Bone marrow (tissue), 2 donors: ENCODE results near the gene NR1H4.
"Not testable (repeated sequence)": the region's sequence is repeated elsewhere in the genome, so short reads cannot be mapped to it uniquely, and the experiment has no call there.

ENCODE experiments used
- DNase-seq, 2 donors: peaks; one replicate each; lab custom pipeline; 2025; lab: John Stamatoyannopoulos, UW

The NR1H4 gene

DNA sequence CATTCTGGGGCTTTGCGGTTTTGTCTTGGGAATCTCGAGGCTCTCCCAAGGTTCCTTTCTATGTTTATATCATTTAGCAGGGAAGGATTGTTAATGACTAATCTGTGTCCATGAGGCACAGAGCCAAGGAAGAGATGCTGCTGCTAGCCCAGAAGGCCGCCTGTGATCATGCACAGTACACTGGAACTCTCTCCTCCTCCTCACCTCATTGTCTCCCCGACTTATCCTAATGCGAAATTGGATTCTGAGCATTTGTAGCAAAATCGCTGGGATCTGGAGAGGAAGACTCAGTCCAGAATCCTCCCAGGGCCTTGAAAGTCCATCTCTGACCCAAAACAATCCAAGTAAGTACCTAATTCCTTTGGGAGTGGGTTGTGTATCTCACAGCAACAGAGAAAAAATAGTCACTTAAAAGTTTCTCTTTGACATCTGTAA, at the start of gene NR1H4:
Gene NR1H4, plus strand, starts transcription at position 151 of the 435 bp plus-strand sequence. CDS start 19,458 bp downstream, outside the sequence.
- DNase-seq: no peak

DNA sequence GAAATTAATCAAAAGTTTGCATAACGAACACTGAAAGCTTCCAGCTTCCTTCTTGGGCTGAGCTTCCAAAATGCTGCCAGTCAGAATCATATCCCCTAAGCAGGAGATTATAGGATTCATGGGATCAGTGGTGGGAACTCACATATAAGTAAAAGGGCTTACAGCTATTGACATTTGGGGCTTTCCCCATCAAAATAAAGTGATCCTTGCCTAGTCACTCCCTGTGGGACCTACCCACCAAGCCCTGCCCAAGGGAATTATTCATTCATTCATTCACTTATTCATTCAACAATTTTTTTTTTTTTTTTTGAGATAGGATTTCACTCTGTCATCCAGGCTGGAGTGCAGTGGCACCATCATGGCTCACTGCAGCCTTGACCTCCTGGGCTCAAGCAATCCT, 47.5 kb upstream of the NR1H4 start:
- no peak for DNase-seq

DNA sequence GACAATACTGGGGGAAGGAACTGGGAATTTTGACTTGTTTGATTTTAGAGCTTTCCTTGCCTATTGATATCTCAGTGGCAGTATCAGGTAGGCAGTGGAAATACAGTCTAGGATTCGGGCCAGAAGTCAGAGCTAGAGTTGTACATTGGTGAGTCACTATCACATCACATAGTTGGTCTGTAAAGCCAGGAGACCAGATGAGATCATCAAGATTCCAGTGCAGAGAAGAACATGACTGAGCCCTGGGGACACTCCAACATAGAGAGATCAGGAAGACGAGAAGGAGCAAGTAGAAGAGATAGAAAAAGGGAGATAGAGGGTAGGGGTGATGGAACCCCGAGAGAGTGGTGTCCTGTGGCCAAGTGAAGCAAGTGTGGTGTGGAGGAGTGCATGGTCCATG, 46.6 kb upstream of the NR1H4 start:
- DNase-seq: no peak

DNA sequence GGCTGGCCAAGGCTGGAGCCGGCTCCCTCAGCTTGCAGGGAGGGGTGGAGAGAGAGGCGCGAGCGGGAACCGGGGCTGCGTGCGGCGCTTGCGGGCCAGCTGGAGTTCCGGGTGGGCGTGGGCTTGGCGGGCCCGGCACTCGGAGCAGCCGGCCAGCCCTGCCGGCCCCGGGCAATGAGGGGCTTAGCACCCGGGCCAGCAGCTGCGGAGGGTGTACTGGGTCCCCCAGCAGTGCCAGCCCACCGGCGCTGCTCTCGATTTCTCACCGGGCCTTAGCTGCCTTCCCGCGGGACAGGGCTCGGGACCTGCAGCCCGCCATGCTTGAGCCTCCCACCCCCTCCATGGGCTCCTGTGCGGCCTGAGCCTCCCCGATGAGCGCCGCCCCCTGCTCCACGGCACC, 43.4 kb upstream of the NR1H4 start:
- not testable (repeated sequence) for DNase-seq

DNA sequence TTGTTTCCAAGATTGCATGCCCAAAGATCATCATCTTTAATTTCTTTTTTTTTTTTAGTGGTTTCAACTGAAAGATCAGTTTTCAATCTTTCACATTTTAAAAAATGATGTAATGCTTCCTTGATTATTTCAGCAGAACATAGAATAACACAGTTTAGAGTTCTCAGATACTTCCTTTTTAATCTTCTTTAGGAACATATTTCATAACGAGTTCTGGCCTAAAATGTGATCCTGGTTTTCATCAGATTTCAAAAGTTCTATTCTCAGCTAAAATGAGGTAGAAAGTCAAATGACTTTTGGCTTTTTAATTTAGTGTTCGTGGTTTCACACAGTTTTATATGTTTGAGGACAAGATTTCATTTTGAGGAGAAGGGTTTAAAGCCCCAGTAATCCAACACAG, 40.0 kb upstream of the NR1H4 start:
- DNase-seq: no peak

DNA sequence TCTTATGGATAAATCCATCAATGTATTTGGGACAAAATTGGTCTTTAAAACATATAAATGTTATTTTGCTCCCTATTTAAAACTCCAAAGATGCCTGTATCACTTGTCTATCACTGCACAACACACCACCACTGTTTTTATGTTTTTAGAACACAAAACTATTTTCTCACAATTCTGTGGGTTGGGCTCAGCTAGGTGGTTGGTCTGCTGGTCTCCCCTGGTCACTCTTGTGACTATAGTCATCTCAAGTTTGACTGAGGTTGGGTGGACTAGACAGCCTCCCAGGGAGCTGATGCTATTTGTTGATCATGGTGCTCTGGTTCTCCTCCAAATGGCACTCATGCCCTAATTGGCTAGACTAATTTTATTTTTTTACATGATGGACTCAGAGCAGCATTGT, 39.5 kb upstream of the NR1H4 start:
- DNase-seq: no peak

DNA sequence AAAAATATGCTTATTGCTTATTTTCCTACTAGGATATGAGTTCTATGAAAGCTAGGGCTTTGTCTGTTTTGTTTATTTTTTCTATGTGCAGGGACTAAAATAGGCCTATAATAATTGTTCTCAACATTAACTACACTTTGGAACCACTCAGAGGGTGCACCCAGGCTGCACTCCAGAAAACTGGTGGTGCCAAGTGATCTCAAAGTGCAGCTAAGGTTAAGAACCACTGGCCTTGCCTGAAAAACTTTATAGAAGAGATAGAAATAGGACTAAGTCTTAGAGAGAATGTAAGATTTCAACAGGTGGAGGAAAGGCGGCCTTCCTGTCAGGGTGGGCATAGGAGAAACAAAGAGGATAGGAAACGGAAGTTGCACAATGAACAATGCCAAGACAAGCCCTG, 37.7 kb upstream of the NR1H4 start:
- no peak for DNase-seq

DNA sequence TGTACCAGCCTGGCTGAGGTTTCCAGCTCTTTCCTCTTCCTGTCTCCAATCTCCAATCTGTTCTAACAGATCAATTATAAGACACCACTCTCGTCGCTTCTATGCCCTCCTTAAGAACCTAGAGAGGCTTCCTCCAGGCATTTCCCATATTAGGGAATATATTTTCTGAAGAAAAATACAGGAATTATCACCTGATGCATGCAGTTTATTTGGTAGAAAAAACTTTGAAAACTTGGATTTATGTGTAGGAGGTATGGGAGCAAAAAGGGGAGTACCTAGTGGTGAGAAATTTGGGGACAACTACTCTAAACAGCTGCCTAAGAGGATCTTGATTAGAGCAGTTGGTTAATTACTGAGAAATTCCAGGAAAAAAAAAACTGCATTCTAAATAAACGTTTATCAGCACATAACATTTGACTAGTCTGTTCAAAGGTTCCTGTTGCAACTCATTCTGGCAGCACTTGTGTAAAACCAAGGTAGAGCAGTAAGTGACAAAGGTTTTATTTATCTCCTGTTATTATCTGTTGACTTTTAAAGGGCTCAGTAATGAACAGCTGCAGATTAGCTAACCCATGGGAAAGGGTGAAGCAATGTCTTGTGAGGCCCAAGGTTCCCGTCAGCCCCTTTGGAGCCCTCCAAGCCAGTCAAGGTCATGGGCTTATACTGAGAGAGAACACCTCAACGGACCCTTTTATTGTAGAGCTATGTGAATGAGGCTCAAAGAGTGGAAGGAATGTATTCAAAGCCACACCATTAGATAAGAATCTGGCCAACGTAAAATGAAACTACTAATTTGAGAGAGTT, 36.4 kb upstream of the NR1H4 start:
- no peak for DNase-seq

DNA sequence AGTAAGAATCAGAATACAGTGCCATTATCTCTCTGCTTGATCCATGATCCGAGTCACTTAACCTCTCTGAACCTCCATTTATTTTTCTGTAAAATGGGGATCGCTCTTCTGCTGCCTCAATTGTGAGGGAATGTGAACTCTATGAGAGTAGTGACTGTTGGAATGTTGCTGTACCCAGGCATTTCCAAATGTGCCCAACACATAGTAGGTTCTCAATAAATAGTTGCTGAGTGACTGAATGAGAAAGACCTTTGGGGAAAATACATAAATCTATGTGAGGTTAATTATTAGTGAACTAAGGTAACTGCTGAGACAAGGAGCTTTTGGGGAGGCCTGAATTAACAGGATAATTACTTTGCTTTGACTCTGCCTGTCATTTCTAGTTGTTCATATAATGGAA, 33.9 kb upstream of the NR1H4 start:
- DNase-seq: no peak

DNA sequence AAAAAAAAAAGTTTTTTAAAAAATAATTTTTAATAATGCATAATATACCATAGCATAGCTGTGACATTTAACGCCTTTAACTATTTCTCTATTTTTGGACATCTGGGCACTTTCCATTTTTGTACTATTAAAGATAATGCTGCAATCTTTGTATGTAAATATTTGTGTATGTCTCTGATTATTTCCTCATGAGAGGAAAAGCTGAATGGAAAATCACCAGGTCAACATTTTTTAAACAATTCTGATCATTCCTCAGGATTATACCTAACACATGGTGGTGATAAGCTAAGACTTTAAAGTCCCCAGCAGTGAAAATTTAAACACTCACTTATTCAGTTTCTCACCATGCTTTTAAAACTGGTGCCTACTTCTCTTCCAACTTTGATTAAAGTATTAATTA, 31.3 kb upstream of the NR1H4 start:
- DNase-seq: no peak

DNA sequence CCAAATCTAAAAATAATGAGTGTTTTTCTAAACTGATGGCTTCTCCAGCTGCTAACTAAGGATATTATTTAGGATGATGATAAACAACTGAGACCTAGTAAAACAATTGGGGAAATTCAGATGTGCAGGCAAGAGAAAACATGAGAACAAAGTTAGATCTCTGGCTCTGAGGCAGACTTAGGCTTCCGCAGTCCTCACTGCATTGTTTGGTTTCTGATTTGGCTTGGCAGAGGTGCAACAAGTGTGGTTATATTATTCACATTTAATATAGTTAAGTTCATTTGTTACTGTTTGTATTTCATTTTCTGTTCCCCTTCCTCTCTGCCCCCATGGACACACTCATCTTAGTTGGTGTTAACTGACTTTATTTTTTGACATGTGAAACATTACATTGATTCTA, 30.2 kb upstream of the NR1H4 start:
- DNase-seq: no peak

DNA sequence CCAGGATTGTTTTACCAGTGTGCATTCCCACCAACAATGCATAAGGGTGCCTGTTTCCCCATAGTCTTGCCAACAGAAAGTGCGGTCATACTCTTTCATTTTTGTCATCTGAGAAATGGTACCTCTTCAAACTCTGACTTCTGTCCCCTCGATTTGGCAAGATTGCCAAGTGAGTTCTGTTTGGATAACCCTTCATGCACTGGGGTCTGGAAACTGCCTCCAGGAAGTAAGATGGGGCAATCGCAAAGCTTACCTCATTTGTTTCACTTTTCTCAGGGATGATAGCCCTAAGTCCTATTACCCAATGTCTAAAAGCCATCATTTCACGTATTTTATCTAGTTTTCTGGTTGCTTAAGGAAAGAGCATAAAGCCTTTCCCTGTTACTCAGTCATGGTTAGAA, 28.6 kb upstream of the NR1H4 start:
- DNase-seq: no peak

DNA sequence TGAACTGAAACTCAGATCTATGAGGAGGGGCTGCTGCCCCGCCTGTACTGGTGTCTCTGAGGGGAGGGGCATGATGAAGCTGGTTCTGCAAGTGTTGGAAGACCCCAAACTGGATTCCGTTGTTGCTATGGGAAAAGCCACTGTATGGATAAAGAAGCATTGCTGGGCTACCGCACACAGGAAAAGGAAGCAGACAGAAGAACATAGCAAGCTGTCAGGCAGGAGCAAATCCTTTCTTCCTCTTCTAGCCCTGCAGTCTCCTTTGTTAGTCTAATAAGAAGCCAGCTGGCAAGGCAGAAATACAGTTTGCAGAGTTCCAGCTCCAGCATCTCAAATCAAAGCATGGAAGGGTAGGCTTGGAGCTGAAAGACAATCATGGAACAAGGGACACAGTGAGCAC, 26.3 kb upstream of the NR1H4 start:
- DNase-seq: no peak

DNA sequence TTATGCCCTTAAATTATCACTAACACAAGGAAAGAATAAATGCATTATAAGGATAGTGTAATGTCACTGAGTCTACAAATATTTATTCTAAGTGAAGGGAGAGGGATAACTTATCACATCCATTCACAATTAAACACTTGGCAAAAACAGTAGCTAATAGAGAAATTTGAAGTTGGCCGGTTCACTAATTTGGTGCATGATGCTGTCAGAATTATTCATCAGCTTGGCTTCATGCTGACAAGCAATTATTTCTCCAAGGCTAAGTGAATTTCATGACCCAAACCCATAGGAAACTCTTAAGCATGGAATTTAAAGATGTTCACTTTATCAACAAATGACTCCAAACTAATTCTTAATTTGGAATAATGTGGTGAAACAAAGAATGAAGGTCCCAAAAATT, 25.0 kb upstream of the NR1H4 start:
- no peak for DNase-seq

DNA sequence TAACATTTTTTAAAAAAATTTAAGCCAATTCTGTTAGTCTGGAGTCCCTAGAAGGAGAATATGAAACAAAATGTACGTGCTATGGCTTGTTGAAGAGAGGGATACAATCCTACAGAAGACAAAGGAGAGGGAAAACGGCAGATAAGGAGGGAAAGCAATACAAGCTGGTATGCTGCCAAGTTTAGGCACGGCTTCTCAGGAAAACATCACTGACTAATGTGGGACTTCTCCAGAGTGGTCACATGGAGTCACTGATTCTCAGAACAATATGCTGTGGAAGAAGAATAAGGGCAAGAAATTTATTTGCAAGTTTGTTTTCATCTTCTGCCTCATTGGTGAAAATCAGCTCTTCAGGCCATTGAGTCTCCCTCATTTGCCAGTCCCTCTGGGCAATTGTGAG, 22.9 kb upstream of the NR1H4 start:
- no peak for DNase-seq

DNA sequence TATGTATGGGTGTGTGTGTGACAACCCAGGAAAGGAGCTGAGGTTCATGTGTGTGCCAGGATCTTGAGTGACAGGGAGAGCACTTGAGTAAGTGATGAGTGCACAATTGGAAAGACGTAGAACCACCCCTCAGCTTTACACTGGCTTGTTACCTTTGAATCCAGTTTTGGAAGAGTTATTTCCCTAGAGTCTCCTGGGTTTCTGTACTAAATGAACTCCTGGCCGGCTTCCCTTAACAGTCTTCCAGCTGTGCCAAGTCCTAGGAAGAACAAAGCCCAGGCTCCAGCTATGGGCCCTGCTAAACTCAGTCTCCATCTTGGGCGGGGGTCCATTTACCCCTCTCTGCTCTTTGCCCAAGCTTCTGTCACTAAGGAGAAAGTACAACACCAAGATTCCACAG, 19.7 kb upstream of the NR1H4 start:
- no peak for DNase-seq

DNA sequence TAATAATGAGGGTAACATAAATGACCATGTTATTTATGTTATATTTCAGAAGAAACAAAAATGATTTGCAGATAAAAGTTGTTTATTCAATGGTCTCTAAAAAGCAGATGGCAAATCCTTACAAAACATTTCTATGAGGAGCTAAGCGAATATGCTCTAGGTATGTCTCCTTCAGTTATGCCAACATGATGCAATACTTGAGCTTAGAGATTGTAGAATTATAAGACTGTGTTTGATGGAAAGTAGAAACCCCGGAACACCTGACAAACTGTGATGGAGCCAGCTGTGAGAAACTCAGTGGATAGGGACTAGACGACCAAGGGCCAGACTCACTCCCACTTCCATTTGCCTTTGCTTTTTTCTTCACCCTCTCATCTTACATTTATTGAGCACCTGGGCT, 17.8 kb upstream of the NR1H4 start:
- DNase-seq: no peak

DNA sequence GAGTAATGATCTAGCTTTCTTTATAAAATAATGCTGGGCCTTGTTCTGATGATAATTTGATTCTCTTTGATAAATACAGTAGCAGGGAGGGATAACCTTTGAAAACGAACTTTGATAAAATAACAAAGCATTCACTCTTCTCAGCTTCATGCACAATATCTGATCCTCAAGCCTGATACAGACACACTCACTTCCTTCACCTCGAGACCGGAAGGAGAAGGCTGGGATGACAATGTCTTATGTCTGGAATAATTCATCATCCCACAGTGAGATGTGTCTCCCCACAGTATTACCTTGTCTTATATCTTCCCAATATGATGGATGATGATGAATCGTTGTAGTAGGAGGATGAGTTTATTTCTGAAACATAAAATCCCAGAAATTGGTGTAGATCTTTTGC, 15.5 kb upstream of the NR1H4 start:
- DNase-seq: no peak

DNA sequence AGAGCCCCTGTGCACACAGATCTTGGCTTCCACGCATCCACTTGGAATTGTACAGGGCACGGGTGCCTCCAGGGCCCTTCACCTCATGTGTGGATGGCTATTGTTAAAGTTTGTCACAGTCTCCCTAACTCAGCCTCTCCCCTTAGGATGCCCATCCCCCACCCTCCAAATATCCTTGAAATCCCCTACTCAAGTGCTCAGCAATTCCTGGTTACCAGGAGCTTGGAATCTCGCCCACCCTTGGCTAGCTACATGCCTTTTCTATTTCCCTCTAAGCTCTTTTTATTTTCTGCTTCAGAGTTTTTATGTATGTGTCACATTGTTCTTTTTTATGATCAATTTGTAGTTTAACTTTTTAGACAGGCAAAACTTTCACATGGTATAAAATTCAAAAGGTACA, 13.0 kb upstream of the NR1H4 start:
- no peak for DNase-seq

DNA sequence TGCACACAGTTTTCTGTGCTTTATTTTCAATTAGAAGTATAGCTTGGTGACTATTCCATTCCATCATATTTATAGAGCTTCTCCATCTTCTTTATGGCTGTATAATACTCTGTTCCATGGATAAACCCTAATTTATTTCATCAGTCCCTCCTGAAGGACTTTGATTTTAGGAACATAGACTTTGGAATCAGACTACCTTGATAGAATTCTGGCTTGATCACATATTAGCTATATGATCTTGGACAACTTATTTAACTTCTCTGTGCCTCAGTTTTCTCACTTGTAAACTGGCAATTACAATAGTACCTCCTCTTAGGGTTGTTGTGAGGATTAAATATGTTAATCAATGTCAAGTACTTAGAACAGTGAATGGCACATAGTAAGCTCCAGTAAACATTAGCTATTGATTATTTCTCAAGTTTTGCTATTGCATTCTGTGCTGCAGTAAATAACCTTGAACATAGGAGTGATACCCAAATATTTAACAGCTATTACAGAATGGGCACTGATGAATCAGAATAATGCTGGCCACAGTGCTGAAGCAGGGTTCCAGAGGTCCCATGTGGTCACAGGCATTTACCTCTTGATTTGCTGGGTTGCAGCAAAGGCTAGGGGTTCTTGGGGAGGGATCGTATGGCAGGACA, 12.2 kb upstream of the NR1H4 start:
- DNase-seq: no peak

DNA sequence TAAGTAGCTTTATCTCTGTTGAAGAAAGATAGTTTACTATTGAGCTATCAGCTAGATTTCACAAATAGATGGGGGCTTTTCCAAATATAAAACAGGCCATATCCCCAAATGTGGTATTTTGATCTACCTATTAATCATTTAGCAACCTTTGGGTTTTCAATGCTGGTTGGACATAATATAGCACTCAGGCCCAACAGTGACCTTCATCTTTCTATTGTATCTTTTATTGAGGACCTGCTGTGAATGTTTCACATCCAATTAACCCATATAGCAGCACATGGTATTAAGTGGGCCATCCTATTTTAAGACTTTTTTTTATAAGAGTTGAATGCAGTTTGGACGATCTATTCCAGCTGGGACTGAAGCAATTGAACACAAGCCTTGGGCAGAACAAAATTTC, 10.0 kb upstream of the NR1H4 start:
- DNase-seq: no peak

DNA sequence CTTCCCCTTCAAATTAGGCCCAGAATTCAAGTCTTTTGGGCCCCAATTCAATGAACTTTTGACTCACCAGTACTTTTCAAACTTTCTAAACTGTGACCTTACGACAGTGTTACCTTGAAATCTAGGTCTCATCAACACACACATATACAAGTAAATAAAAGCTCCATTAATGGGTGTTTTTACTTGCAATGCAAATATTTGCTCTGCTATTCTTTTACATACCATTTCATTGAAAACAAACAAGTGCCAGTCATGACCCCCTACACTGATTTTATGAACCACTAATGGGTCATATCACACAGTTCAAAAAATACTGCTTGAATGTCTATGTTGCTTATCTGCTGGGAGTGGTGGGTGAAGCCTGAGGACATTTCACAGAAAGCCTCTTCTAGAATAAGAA, 9.1 kb upstream of the NR1H4 start:
- DNase-seq: no peak

DNA sequence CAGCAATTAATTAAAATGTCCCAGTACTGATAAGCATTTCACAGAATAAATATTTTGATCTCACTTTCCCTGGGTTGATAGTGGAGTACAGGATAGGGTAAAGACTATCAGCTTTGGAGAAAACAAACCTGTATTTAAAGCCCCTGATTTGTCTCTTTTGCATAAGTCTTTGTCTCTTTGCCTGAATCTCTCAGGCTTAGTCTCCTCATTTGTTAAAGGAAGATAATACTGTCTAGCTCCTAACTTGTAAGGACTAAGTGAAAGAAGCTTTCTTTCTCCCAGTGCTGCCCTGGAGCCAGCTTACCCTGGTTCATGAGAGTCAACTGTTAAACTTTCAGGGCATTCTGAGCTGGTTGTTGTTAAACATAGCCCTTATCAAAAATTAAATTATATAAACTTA, 5.5 kb upstream of the NR1H4 start:
- no peak for DNase-seq

DNA sequence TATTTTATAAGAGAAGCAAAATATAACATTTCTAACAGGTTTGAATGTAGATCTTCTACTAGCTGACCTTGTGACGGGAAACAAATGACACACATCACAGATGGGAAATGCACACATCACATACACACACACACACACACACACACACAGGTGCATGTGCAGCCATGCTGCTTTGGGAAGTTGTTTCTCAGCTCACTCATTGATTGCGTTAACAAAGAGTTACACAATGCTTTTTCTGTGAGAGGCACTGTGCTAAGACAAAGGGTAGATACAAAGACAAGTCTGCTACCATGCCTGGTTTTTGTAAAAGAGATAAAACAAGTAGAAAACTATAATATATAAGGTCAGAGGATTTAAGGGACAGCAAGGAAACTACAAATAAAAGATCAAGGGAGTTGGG, 1.3 kb upstream of the NR1H4 start:
- no peak for DNase-seq
